Measurements from ENCODE around the gene KANSL3. TPM values are rescaled to one million over a fixed set of nuclear protein-coding genes. Genes with fewer than 3 reads are reported as not detected.

Gene KANSL3
- polyA plus RNA-seq, 4 donors: 13.5 to 39.7 (median 18.0) TPM

GRCh38 chr2:96608469-96609455 lies 29.4 kb downstream of the KANSL3 start:
- no peak for FAIRE-seq
- Histone ChIP-seq H3K36me3 (ENCODE audit: control insufficient read depth in 3 of 3, insufficient read depth in 2 of 3, low read depth in 1 of 3, low read length in 3 of 3) (peaks cover 43 to 72% (median 61%) of the 10 kb centered on the region in 3 donors), H3K27ac (ENCODE audit: low read depth in 1 of 3, low read length in 2 of 3) (no peak overlapping the region), H3K9me3 (ENCODE audit: control insufficient read depth in 2 of 2, insufficient read depth in 1 of 2, low read depth in 1 of 2, low read length in 1 of 2) (no peaks in the 10 kb centered on the region), H3K4me1 (ENCODE audit: control insufficient read depth in 3 of 3, insufficient read depth in 2 of 3, low read depth in 1 of 3, low read length in 2 of 3) (no peaks in the 10 kb centered on the region), H3K4me3 (ENCODE audit: low read depth in 1 of 3, low read length in 3 of 3) (no peak overlapping the region), H3K27me3 (ENCODE audit: control insufficient read depth in 3 of 3, insufficient read depth in 3 of 3, low read length in 3 of 3) (no peaks in the 10 kb centered on the region)
- WGBS, 3 donors: 88 to 93% (median 89%) methylated on average over 13 of the region's 13 CpGs
- no peak for DNase-seq

GRCh38 chr2:96604104-96604503 lies 34.0 kb downstream of the KANSL3 start:
- no peak overlapping the region for H3K27ac ChIP-seq (ENCODE audit: low read depth in 1 of 3, low read length in 2 of 3)

GRCh38 chr2:96602330-96602823 lies 35.7 kb downstream of the KANSL3 start:
- peaks cover 0 to 11% (median 0%) of the 10 kb centered on the region in 3 donors for H3K4me1 ChIP-seq (ENCODE audit: control insufficient read depth in 3 of 3, insufficient read depth in 2 of 3, low read depth in 1 of 3, low read length in 2 of 3)
- no peaks in the 10 kb centered on the region for H3K27me3 ChIP-seq (ENCODE audit: control insufficient read depth in 3 of 3, insufficient read depth in 3 of 3, low read length in 3 of 3)
- WGBS, 3 donors: 75 to 90% (median 89%) methylated on average over 2 of the region's 2 CpGs
- DNase-seq (peak; percentile 41 to 71), FAIRE-seq (no peak)
- peak overlapping the region in 2 of 3 donors; percentile 1 to 55 for H3K27ac ChIP-seq (ENCODE audit: low read depth in 1 of 3, low read length in 2 of 3)
- H3K9me3 ChIP-seq (ENCODE audit: control insufficient read depth in 2 of 2, insufficient read depth in 1 of 2, low read depth in 1 of 2, low read length in 1 of 2): no peaks in the 10 kb centered on the region
- H3K4me3 ChIP-seq (ENCODE audit: low read depth in 1 of 3, low read length in 3 of 3): no peak overlapping the region
- peaks cover 19 to 61% (median 52%) of the 10 kb centered on the region in 3 donors for H3K36me3 ChIP-seq (ENCODE audit: control insufficient read depth in 3 of 3, insufficient read depth in 2 of 3, low read depth in 1 of 3, low read length in 3 of 3)

More at GRCh38 chr2:96604104-96604503, 34.0 kb downstream of the KANSL3 start:
- peaks cover 29 to 68% (median 57%) of the 10 kb centered on the region in 3 donors for H3K36me3 ChIP-seq (ENCODE audit: control insufficient read depth in 3 of 3, insufficient read depth in 2 of 3, low read depth in 1 of 3, low read length in 3 of 3)
- FAIRE-seq: no peak
- DNase-seq: no peak
- WGBS, 3 donors: 92 to 98% (median 94%) methylated on average over 2 of the region's 2 CpGs
- H3K27me3 ChIP-seq (ENCODE audit: control insufficient read depth in 3 of 3, insufficient read depth in 3 of 3, low read length in 3 of 3): no peaks in the 10 kb centered on the region
- no peaks in the 10 kb centered on the region for H3K9me3 ChIP-seq (ENCODE audit: control insufficient read depth in 2 of 2, insufficient read depth in 1 of 2, low read depth in 1 of 2, low read length in 1 of 2)
- peaks cover 0 to 11% (median 0%) of the 10 kb centered on the region in 3 donors for H3K4me1 ChIP-seq (ENCODE audit: control insufficient read depth in 3 of 3, insufficient read depth in 2 of 3, low read depth in 1 of 3, low read length in 2 of 3)
- no peak overlapping the region for H3K4me3 ChIP-seq (ENCODE audit: low read depth in 1 of 3, low read length in 3 of 3)

GRCh38 chr2:96601382-96602292 lies 36.5 kb downstream of the KANSL3 start:
- FAIRE-seq (no peak), DNase-seq (peak; percentile 69 to 71)
- Histone ChIP-seq H3K27me3 (ENCODE audit: control insufficient read depth in 3 of 3, insufficient read depth in 3 of 3, low read length in 3 of 3) (no peaks in the 10 kb centered on the region), H3K4me1 (ENCODE audit: control insufficient read depth in 3 of 3, insufficient read depth in 2 of 3, low read depth in 1 of 3, low read length in 2 of 3) (peaks cover 0 to 11% (median 0%) of the 10 kb centered on the region in 3 donors), H3K9me3 (ENCODE audit: control insufficient read depth in 2 of 2, insufficient read depth in 1 of 2, low read depth in 1 of 2, low read length in 1 of 2) (no peaks in the 10 kb centered on the region), H3K4me3 (ENCODE audit: low read depth in 1 of 3, low read length in 3 of 3) (no peak overlapping the region), H3K36me3 (ENCODE audit: control insufficient read depth in 3 of 3, insufficient read depth in 2 of 3, low read depth in 1 of 3, low read length in 3 of 3) (peaks cover 17 to 56% (median 45%) of the 10 kb centered on the region in 3 donors), H3K27ac (ENCODE audit: low read depth in 1 of 3, low read length in 2 of 3) (peak overlapping the region; percentile 16 to 56 (median 24))
- WGBS, 3 donors: 76 to 83% (median 77%) methylated on average over 8 of the region's 8 CpGs

GRCh38 chr2:96599941-96600340 lies 38.2 kb downstream of the KANSL3 start:
- 83 to 95% (median 92%) methylated on average over 2 of the region's 2 CpGs for WGBS, 3 donors
- Histone ChIP-seq H3K9me3 (ENCODE audit: control insufficient read depth in 2 of 2, insufficient read depth in 1 of 2, low read depth in 1 of 2, low read length in 1 of 2) (no peaks in the 10 kb centered on the region), H3K27me3 (ENCODE audit: control insufficient read depth in 3 of 3, insufficient read depth in 3 of 3, low read length in 3 of 3) (no peaks in the 10 kb centered on the region), H3K4me1 (ENCODE audit: control insufficient read depth in 3 of 3, insufficient read depth in 2 of 3, low read depth in 1 of 3, low read length in 2 of 3) (peaks cover 0 to 11% (median 0%) of the 10 kb centered on the region in 3 donors), H3K4me3 (ENCODE audit: low read depth in 1 of 3, low read length in 3 of 3) (no peak overlapping the region), H3K27ac (ENCODE audit: low read depth in 1 of 3, low read length in 2 of 3) (no peak overlapping the region), H3K36me3 (ENCODE audit: control insufficient read depth in 3 of 3, insufficient read depth in 2 of 3, low read depth in 1 of 3, low read length in 3 of 3) (peaks cover 22 to 55% (median 38%) of the 10 kb centered on the region in 3 donors)
- no peak for FAIRE-seq
- DNase-seq: no peak

- no peak overlapping the region for H3K4me3 ChIP-seq (ENCODE audit: low read depth in 1 of 3, low read length in 3 of 3)
- peaks cover 0 to 4% (median 0%) of the 10 kb centered on the region in 3 donors for H3K4me1 ChIP-seq (ENCODE audit: control insufficient read depth in 3 of 3, insufficient read depth in 2 of 3, low read depth in 1 of 3, low read length in 2 of 3)
- no peaks in the 10 kb centered on the region for H3K27me3 ChIP-seq (ENCODE audit: control insufficient read depth in 3 of 3, insufficient read depth in 3 of 3, low read length in 3 of 3)
- FAIRE-seq (no peak), DNase-seq (no peak)
- H3K27ac ChIP-seq (ENCODE audit: low read depth in 1 of 3, low read length in 2 of 3): no peak overlapping the region
- no peaks in the 10 kb centered on the region for H3K9me3 ChIP-seq (ENCODE audit: control insufficient read depth in 2 of 2, insufficient read depth in 1 of 2, low read depth in 1 of 2, low read length in 1 of 2)
- peaks cover 15 to 53% (median 25%) of the 10 kb centered on the region in 3 donors for H3K36me3 ChIP-seq (ENCODE audit: control insufficient read depth in 3 of 3, insufficient read depth in 2 of 3, low read depth in 1 of 3, low read length in 3 of 3)
Observed at GRCh38 chr2:96596596-96596995, 41.5 kb downstream of the KANSL3 start.

GRCh38 chr2:96594691-96595152 lies 43.4 kb downstream of the KANSL3 start:
- Histone ChIP-seq H3K9me3 (ENCODE audit: control insufficient read depth in 2 of 2, insufficient read depth in 1 of 2, low read depth in 1 of 2, low read length in 1 of 2) (no peaks in the 10 kb centered on the region), H3K27me3 (ENCODE audit: control insufficient read depth in 3 of 3, insufficient read depth in 3 of 3, low read length in 3 of 3) (no peaks in the 10 kb centered on the region), H3K4me3 (ENCODE audit: low read depth in 1 of 3, low read length in 3 of 3) (no peak overlapping the region), H3K36me3 (ENCODE audit: control insufficient read depth in 3 of 3, insufficient read depth in 2 of 3, low read depth in 1 of 3, low read length in 3 of 3) (peaks cover 11 to 49% (median 19%) of the 10 kb centered on the region in 3 donors), H3K4me1 (ENCODE audit: control insufficient read depth in 3 of 3, insufficient read depth in 2 of 3, low read depth in 1 of 3, low read length in 2 of 3) (no peaks in the 10 kb centered on the region), H3K27ac (ENCODE audit: low read depth in 1 of 3, low read length in 2 of 3) (peak overlapping the region in 1 of 3 donors; percentile 7)
- FAIRE-seq (no peak), DNase-seq (peak in 1 of 2 donors; percentile 45)
- WGBS, 3 donors: 75 to 82% (median 81%) methylated on average over 5 of the region's 5 CpGs

- H3K9me3 ChIP-seq (ENCODE audit: control insufficient read depth in 2 of 2, insufficient read depth in 1 of 2, low read depth in 1 of 2, low read length in 1 of 2): no peaks in the 10 kb centered on the region
- no peaks in the 10 kb centered on the region for H3K4me1 ChIP-seq (ENCODE audit: control insufficient read depth in 3 of 3, insufficient read depth in 2 of 3, low read depth in 1 of 3, low read length in 2 of 3)
- no peak overlapping the region for H3K4me3 ChIP-seq (ENCODE audit: low read depth in 1 of 3, low read length in 3 of 3)
- FAIRE-seq: no peak
- WGBS, 3 donors: 68 to 81% (median 77%) methylated on average over 3 of the region's 3 CpGs
- H3K36me3 ChIP-seq (ENCODE audit: control insufficient read depth in 3 of 3, insufficient read depth in 2 of 3, low read depth in 1 of 3, low read length in 3 of 3): peaks cover 11 to 49% (median 19%) of the 10 kb centered on the region in 3 donors
- H3K27ac ChIP-seq (ENCODE audit: low read depth in 1 of 3, low read length in 2 of 3): no peak overlapping the region
- H3K27me3 ChIP-seq (ENCODE audit: control insufficient read depth in 3 of 3, insufficient read depth in 3 of 3, low read length in 3 of 3): no peaks in the 10 kb centered on the region
- DNase-seq: no peak
Observed at GRCh38 chr2:96594282-96594681, 43.8 kb downstream of the KANSL3 start.

Data from small intestine (tissue), 7 donors.